ENCODE data around the gene FMNL2. TPM values are rescaled to one million over a fixed set of nuclear protein-coding genes. Genes with fewer than 3 reads are reported as not detected.
"Not testable (repeated sequence)": the region's sequence is repeated elsewhere in the genome, so short reads cannot be mapped to it uniquely, and the experiment has no call there.

The FMNL2 gene
- total RNA-seq, 1 experiment from 2014 or later: 10.6 TPM

DNA sequence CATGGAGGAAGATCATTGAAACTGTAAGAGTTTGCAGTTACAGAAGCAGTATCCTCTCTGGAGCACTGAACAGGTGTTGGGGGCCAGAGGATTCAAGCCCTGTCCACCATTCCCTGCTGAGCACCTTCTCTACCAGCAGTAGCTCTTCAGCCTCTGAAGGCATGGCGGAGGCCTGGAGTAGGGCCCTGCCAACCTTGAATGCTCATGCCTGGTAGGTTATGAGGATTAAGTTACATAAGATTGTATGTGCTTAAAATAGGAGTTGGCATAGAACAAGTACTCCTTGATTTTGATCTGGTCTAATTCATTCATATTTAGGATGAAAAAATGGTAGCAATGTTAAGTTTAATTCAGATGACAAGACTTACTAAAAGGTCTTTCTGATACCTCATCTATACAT is 40.2 kb downstream of the FMNL2 start:
- DNase-seq (ENCODE audit: low spot score): no peak

DNA sequence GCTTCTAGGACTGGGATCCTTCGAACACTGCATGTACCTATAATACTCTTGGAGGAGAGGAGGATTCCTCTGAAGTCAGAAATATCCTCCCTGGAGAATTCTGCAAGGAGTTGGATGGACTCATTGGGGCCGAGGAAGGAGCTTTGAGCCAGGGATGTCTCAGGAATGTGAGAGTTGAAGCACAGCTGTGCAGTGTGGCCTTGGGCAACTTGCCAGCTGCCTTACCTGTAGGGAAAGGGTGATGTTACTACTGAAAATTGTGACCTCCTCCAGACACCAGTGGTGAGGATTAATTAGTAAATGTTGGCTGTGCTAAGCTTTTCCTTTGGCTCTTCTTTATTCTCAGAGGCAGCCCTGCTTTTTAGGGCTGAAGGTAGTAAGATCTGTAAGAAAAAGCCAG is 41.4 kb downstream of the FMNL2 start:
- no peak for DNase-seq (ENCODE audit: low spot score)

DNA sequence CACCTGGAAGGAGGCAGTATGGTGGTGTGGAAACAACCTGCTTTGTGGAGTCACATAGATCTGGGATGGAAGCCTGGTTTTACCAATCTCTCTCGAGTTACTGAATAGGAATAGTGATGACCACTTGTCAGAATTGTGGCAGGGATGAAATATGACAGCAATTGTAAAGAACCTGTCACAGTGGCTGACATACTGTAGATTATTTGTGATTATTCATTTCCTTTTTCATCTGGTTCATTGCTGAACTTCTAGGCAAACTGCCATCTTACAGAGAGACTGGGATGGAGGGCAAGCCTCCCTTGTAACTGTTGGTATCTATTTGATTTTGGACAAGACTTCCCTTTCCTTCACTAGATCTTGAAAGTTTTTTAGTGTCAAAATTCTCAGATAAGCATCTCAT is 42.0 kb downstream of the FMNL2 start:
- no peak for DNase-seq (ENCODE audit: low spot score)

DNA sequence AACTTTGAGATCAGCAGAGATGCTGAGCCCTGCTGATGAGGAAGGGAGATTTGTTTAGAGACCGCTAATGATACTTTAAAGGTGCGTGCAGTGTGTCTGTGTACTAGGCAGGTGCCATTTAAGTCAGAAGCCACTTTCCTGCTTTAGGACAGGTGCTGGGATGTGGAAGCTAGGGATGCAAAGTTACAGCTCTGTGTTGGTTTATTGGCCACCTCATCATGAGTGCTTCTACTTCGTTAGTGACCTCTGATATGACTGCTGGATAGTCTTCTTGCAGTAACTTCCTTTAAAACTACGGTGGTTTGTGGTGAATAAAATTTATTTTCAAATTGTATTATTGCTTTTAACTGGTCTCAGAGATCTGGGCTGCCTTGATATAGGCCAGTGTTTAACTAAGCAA is 44.1 kb downstream of the FMNL2 start:
- DNase-seq (ENCODE audit: low spot score): no peak

- no peak for DNase-seq (ENCODE audit: low spot score)
Measured at GRCh38 chr2:152380261-152381055, 45.5 kb downstream of the FMNL2 start.

DNA sequence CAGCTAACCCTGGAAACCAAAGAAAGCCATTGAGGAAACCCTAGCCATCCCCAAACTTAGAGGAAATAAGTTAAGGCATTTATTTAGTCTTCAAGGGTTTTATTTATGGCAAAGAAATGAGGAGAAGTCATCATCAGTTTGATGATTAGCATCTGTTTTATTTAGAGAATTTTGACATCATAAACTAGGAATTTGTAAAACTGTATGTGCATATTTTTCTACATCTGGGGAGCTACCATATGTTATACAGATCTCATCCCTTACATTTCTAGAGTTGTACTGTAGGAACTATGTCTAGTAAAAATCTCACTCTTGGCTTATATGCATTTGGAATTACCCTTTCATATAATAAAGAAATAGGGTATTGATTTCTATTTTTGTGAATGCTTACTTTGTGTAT is 48.7 kb downstream of the FMNL2 start:
- DNase-seq (ENCODE audit: low spot score): no peak

DNA sequence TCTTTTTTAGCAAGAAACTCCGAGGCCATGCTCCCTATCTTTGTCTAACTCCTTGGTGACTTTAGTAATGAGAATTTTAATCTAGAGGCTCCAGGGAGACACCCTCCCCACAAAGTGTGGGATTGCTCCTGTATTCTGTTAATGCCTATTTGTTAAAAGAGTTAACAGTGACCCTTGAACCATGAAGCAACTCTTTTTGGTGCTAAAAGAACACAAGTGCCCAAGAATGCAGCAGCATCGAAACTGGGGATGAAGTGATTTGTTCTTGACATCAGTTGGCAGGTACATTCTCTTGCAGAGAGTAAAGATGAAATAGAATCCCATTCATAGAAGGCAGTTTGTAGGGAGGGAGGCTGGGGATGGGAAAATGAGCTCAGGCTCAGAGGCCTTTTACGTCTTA is 50.0 kb downstream of the FMNL2 start:
- no peak for DNase-seq (ENCODE audit: low spot score)

DNA sequence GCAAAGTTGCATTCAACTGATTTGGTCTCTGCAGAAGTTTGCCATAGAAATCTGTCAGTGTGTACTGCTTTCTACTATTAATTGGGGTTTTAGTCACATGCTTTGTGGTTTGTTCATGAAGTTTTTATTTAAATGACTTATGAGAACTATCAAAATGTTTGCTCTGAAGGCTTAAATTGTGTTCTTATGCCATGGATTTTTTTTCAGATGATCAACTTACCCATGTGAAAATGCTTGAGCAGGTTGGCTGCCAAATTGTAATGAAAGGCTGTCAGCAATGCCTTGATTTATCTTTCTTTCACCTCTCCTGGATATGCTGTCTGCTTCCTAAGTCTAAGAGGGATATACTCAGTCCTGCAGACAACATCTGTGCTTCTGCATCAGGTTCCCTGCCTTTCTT is 50.7 kb downstream of the FMNL2 start:
- DNase-seq (ENCODE audit: low spot score): no peak

- no peak for DNase-seq (ENCODE audit: low spot score)
Measured at GRCh38 chr2:152386266-152386665, 51.3 kb downstream of the FMNL2 start.

- DNase-seq (ENCODE audit: low spot score): peak; percentile 10
Measured at GRCh38 chr2:152387041-152387440, 52.1 kb downstream of the FMNL2 start.

GRCh38 chr2:152388269-152388668 is 53.3 kb downstream of the FMNL2 start:
- DNase-seq (ENCODE audit: low spot score): not testable (repeated sequence)

DNA sequence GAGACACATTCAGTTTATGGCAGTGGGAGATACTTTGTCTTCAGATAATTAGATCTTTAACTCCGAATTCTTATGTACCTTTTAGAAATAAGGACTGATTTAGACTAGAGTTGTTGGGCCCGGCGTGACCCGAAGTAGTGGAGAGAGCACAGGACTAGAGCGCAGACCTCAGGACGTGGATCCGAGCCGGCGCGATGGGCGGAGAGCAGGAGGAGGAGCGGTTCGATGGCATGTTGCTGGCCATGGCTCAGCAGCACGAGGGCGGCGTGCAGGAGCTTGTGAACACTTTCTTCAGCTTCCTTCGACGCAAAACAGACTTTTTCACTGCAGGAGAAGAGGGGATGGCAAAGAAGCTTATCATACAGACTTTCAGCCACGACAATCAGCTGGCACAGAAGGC is 54.5 kb downstream of the FMNL2 start:
- no peak for DNase-seq (ENCODE audit: low spot score)

- no peak for DNase-seq (ENCODE audit: low spot score)
Measured at GRCh38 chr2:152390837-152391236, 55.9 kb downstream of the FMNL2 start.

- no peak for DNase-seq (ENCODE audit: low spot score)
Measured at GRCh38 chr2:152391318-152391717, 56.3 kb downstream of the FMNL2 start.

GRCh38 chr2:152393377-152393776 is 58.4 kb downstream of the FMNL2 start:
- no peak for DNase-seq (ENCODE audit: low spot score)

GRCh38 chr2:152394326-152394725 is 59.4 kb downstream of the FMNL2 start:
- DNase-seq (ENCODE audit: low spot score): no peak

DNA sequence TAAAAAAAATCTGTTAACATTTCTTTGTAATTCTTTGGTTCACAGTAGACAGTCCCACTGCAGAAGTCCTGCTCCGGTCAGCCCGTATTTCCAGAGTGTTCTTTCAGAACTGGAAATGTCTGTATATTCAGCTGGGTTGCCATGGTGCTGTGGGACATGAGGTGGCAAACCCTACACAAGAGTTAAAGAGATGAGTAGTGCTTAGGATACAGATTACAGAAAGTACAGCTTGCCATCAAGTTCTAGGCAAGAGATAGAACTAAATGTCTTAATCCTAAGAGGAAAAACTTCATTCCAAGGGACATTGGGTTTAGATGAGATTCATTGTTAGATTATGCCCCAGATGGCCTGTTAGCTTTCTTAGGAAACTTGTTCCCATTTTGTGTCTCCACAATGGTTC is 60.1 kb downstream of the FMNL2 start:
- no peak for DNase-seq (ENCODE audit: low spot score)

DNA sequence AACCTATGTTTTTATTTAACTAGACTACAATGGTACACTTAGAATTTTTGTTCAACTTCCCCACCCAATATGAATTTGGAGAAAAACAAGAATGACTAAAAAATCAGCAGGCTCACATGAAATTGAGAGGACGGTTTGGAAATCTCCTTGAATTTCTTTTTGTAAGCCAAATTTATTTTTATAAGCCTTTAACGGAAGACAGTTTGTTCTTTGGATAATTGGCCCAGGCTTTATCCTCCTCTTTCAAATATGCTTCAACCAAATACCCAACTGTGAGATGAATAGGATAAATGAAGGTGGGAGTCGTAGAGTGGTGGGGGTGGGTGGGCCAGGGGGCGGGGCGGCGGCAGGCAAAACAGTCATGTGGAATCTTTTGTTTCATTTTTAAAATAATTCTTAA is 60.6 kb downstream of the FMNL2 start:
- no peak for DNase-seq (ENCODE audit: low spot score)

GRCh38 chr2:152396051-152396511 is 61.1 kb downstream of the FMNL2 start:
- DNase-seq (ENCODE audit: low spot score): no peak

DNA sequence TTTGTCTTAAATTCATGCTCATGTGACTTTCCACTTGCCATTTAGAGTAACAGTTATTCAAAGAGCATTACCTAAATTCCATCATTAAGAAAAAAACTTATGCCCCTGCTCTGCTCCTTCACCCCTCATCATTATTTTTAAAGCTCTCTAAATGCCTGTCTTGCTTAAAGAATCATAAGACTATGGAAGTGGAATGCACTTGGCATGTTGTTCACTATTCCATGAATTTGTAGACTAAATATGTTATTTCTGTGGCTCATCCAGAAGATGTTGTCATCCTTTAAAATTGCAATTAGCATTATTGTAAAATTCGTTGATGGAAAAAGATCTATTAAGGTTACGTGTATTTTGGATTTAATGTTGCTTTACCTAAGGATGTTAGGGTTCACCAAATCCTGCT is 61.8 kb downstream of the FMNL2 start:
- no peak for DNase-seq (ENCODE audit: low spot score)

DNA sequence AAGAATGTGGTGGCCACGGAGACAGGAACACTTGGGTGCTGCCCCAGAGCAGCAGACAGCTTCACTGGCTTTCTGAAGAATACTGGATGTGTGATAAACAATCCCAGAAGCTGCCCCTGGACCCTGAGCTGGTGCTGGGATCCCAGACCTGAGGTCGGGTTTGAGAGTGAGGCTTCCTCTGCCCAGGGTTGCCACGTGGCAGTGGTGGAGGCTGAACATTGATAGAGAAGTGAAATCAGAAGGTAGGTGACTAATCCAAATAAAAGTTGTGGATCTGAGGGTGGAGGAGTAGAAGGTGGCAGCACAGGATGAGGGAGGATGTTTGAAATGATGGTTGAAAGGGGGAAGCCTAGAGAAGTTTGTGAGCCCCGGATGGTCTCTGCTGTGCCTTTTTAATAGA is 64.0 kb downstream of the FMNL2 start:
- no peak for DNase-seq (ENCODE audit: low spot score)

GRCh38 chr2:152400607-152401214 is 65.7 kb downstream of the FMNL2 start:
- DNase-seq (ENCODE audit: low spot score): no peak

Data from H4 (cell line).